GM12865 (cell line): ENCODE data around the gene ARHGEF26.

ENCODE experiments used
- DNase-seq: peaks from one replicate; pipeline ENCODE4 v3.0.0; 2010; ENCODE audit warnings: low read depth
- H3K4me3 ChIP-seq: 2 replicates; pipeline ENCODE4 v1.5.1; 2011; ENCODE audit warnings: mild to moderate bottlenecking, low read depth, low read length, control low read depth
- CTCF ChIP-seq: IDR thresholded peaks from 2 replicates; pipeline ENCODE4 v1.5.1; 2011; ENCODE audit warnings: low read length, control low read depth, low read depth, inconsistent platforms; ENCODE audit not compliant: insufficient read depth; ENCODE audit errors: missing control alignments

Gene ARHGEF26

GRCh38 chr3:154184582-154184981, 63.4 kb downstream of the ARHGEF26 start:
- no peak for DNase-seq
- no peak for TF ChIP-seq CTCF
- no peak overlapping the region for H3K4me3 ChIP-seq

- DNase-seq, result no peak
- TF ChIP-seq CTCF, result no peak
- H3K4me3 ChIP-seq, result no peak overlapping the region
Measured at GRCh38 chr3:154188437-154188836, 67.2 kb downstream of the ARHGEF26 start.

- H3K4me3 ChIP-seq, result no peak overlapping the region
- TF ChIP-seq CTCF, result no peak
- no peak for DNase-seq
Measured at GRCh38 chr3:154188846-154189245, 67.7 kb downstream of the ARHGEF26 start.

GRCh38 chr3:154191520-154191919, 70.3 kb downstream of the ARHGEF26 start:
- H3K4me3 ChIP-seq, result no peak overlapping the region
- no peak for TF ChIP-seq CTCF
- DNase-seq, result no peak

GRCh38 chr3:154192225-154192624, 71.0 kb downstream of the ARHGEF26 start:
- no peak overlapping the region for H3K4me3 ChIP-seq
- no peak for DNase-seq
- no peak for TF ChIP-seq CTCF

- no peak for TF ChIP-seq CTCF
- no peak overlapping the region for H3K4me3 ChIP-seq
- no peak for DNase-seq
Measured at GRCh38 chr3:154193000-154193615, 71.9 kb downstream of the ARHGEF26 start.

GRCh38 chr3:154194877-154195276, 73.7 kb downstream of the ARHGEF26 start:
- TF ChIP-seq CTCF, result no peak

More at GRCh38 chr3:154194877-154195276, 73.7 kb downstream of the ARHGEF26 start:
- DNase-seq, result no peak
- no peak overlapping the region for H3K4me3 ChIP-seq
